WTC11 (cell line): ENCODE results near the gene TCTN2. TPM values are rescaled to one million over a fixed set of nuclear protein-coding genes. Genes with fewer than 3 reads are reported as not detected.

Experiments used
- ATAC-seq: fragments of 200-7000 bp; cut with Tn5 transposase; 2 replicates; pipeline ENCODE4 v1.10.0; 2021; ENCODE audit warnings: mild to moderate bottlenecking, moderate library complexity
- CTCF ChIA-PET: fragments of 300-600 bp; sonication (Branson Sonifier 250); formaldehyde crosslinking; loops from one replicate; lab custom pipeline; 2021; ENCODE audit warnings: antibody characterized with exemption; lab: Charles Lee
- POLR2A ChIA-PET: fragments of 350-600 bp; sonication (Branson Sonifier 250); formaldehyde crosslinking; loops from one replicate; lab custom pipeline; 2021; ENCODE audit warnings: antibody characterized with exemption; lab: Charles Lee
- DNase-seq: peaks from one replicate; pipeline ENCODE4 v3.0.0; 2021; ENCODE audit warnings: low spot score
- H3K27ac Mint-ChIP-seq: 2 replicates; pipeline ENCODE4 v1.8.0; 2021; ENCODE audit warnings: mixed read lengths
- H3K27me3 Mint-ChIP-seq: 2 replicates; pipeline ENCODE4 v1.8.0; 2021; ENCODE audit warnings: low read depth, mild to moderate bottlenecking, moderate library complexity, mixed read lengths
- H3K36me3 Mint-ChIP-seq: 2 replicates; pipeline ENCODE4 v1.8.0; 2021; ENCODE audit warnings: mixed read lengths
- H3K4me1 Mint-ChIP-seq: 2 replicates; pipeline ENCODE4 v1.8.0; 2022; ENCODE audit warnings: mixed read lengths
- H3K4me3 Mint-ChIP-seq: 2 replicates; pipeline ENCODE4 v1.8.0; 2021; ENCODE audit warnings: mild to moderate bottlenecking, moderate library complexity, mixed read lengths
- H3K9me3 Mint-ChIP-seq: 2 replicates; pipeline ENCODE4 v1.8.0; 2021; ENCODE audit warnings: mixed read lengths
- ATF1 ChIP-seq: sonication (generic); formaldehyde crosslinking; IDR thresholded peaks from 2 replicates; pipeline ENCODE4 v1.8.1; 2023; ENCODE audit warnings: mild to moderate bottlenecking, moderate library complexity, missing genetic modification reagents
- CDX4 ChIP-seq: fragments of 250-450 bp; sonication (Bioruptor Pico); IDR thresholded peaks from 2 replicates; pipeline ENCODE4 v1.9.0; 2021; ENCODE audit warnings: moderate library complexity, mild to moderate bottlenecking, inconsistent platforms, borderline replicate concordance
- CREB1 ChIP-seq: sonication (generic); formaldehyde crosslinking; IDR thresholded peaks from 2 replicates; pipeline ENCODE4 v1.8.0; 2023; ENCODE audit warnings: mild to moderate bottlenecking, missing genetic modification reagents
- ELF4 ChIP-seq: sonication (generic); formaldehyde crosslinking; IDR thresholded peaks from 2 replicates; pipeline ENCODE4 v1.8.1; 2022; ENCODE audit warnings: low read depth, mild to moderate bottlenecking, moderate library complexity, missing genetic modification reagents
- EMX1 ChIP-seq: fragments of 250-450 bp; sonication (Bioruptor Pico); IDR thresholded peaks from 2 replicates; pipeline ENCODE4 v1.8.0; 2021; ENCODE audit warnings: mild to moderate bottlenecking
- FOXJ3 ChIP-seq: sonication (generic); formaldehyde crosslinking; IDR thresholded peaks from 2 replicates; pipeline ENCODE4 v1.9.0; 2021; ENCODE audit warnings: missing genetic modification reagents, mild to moderate bottlenecking, borderline replicate concordance
- FOXK1 ChIP-seq: sonication (generic); formaldehyde crosslinking; IDR thresholded peaks from 2 replicates; pipeline ENCODE4 v1.8.0; 2022; ENCODE audit warnings: mild to moderate bottlenecking, moderate library complexity, missing genetic modification reagents
- FOXP1 ChIP-seq: sonication (generic); formaldehyde crosslinking; IDR thresholded peaks from 2 replicates; pipeline ENCODE4 v1.8.0; 2022; ENCODE audit warnings: missing genetic modification reagents, mild to moderate bottlenecking, moderate library complexity, borderline replicate concordance
- FOXP4 ChIP-seq: sonication (generic); formaldehyde crosslinking; IDR thresholded peaks from 2 replicates; pipeline ENCODE4 v1.8.0; 2022; ENCODE audit warnings: mild to moderate bottlenecking, missing genetic modification reagents
- GRHL2 ChIP-seq: fragments of 250-450 bp; sonication (Bioruptor Pico); IDR thresholded peaks from 2 replicates; pipeline ENCODE4 v1.8.0; 2022; ENCODE audit warnings: mild to moderate bottlenecking, moderate library complexity; ENCODE audit not compliant: insufficient replicate concordance, severe bottlenecking
- HMGA2 ChIP-seq: fragments of 250-450 bp; sonication (Bioruptor Pico); IDR thresholded peaks from 2 replicates; pipeline ENCODE4 v1.4.0; 2021; ENCODE audit warnings: mild to moderate bottlenecking, moderate library complexity
- KAT7 ChIP-seq: sonication (generic); formaldehyde crosslinking; IDR thresholded peaks from 2 replicates; pipeline ENCODE4 v1.8.1; 2023; ENCODE audit warnings: missing genetic modification reagents, mild to moderate bottlenecking, borderline replicate concordance
- MXD4 ChIP-seq: fragments of 250-450 bp; sonication (Bioruptor Pico); IDR thresholded peaks from 2 replicates; pipeline ENCODE4 v1.8.0; 2021; ENCODE audit warnings: mild to moderate bottlenecking, moderate library complexity, borderline replicate concordance
- MYBL2 ChIP-seq: sonication (generic); formaldehyde crosslinking; IDR thresholded peaks from 2 replicates; pipeline ENCODE4 v1.8.1; 2023; ENCODE audit warnings: mild to moderate bottlenecking, moderate library complexity, missing genetic modification reagents
- NR2C2 ChIP-seq: sonication (generic); formaldehyde crosslinking; IDR thresholded peaks from 2 replicates; pipeline ENCODE4 v1.8.0; 2022; ENCODE audit warnings: mild to moderate bottlenecking, missing genetic modification reagents
- TCF7 ChIP-seq: sonication (generic); formaldehyde crosslinking; IDR thresholded peaks from 2 replicates; pipeline ENCODE4 v1.8.0; 2022; ENCODE audit warnings: mild to moderate bottlenecking, low read depth, missing genetic modification reagents, moderate library complexity
- ZNF232 ChIP-seq: sonication (generic); formaldehyde crosslinking; IDR thresholded peaks from 2 replicates; pipeline ENCODE4 v1.8.0; 2022; ENCODE audit warnings: mild to moderate bottlenecking, missing genetic modification reagents
- ZNF416 ChIP-seq: fragments of 250-450 bp; sonication (Bioruptor Pico); IDR thresholded peaks from 2 replicates; pipeline ENCODE4 v1.9.0; 2021; ENCODE audit warnings: mild to moderate bottlenecking, inconsistent platforms
- total RNA-seq: library from RNA; stranded (reverse); gene quantifications from 3 replicates; pipeline ENCODE4 v1.2.3, GENCODE V29; 2021
- TF ChIP-seq, protein P1 (sequence below): sonication (generic); formaldehyde crosslinking; IDR thresholded peaks from 2 replicates; pipeline ENCODE4 v1.8.1; 2023; ENCODE audit warnings: mild to moderate bottlenecking, missing genetic modification reagents
- TF ChIP-seq, protein P2 (sequence below): sonication (generic); formaldehyde crosslinking; IDR thresholded peaks from 2 replicates; pipeline ENCODE4 v1.8.1; 2023; ENCODE audit warnings: mild to moderate bottlenecking, moderate library complexity, missing genetic modification reagents
- TF ChIP-seq, protein P3 (sequence below): sonication (generic); formaldehyde crosslinking; IDR thresholded peaks from 2 replicates; pipeline ENCODE4 v1.8.1; 2023; ENCODE audit warnings: mild to moderate bottlenecking, missing genetic modification reagents, moderate library complexity
- TF ChIP-seq, protein P4 (sequence below): fragments of 250-450 bp; sonication (Bioruptor Pico); IDR thresholded peaks from 2 replicates; pipeline ENCODE4 v1.8.0; 2021; ENCODE audit warnings: mild to moderate bottlenecking

The TCTN2 gene
- total RNA-seq, 1 experiment from 2014 or later = 6.2 TPM

- ChIA-PET CTCF (interaction anchor here (0.7 kb wide), 1 partner anchor 46 kb away, joined by 4 read pairs; no protein-coding TSS in a partner anchor), POLR2A (no interaction called here)
- DNase-seq = no peak
- Mint-ChIP-seq H3K36me3 (peaks cover 9% of the 10 kb centered on the region; the same call in 1 of the 2 replicates), H3K4me3 (no peak overlapping the region), H3K4me1 (no peaks in the 10 kb centered on the region), H3K27ac (no peak overlapping the region), H3K9me3 (no peaks in the 10 kb centered on the region), H3K27me3 (no peaks in the 10 kb centered on the region)
- TF ChIP-seq CDX4 (CRISPR knock-in tag) (no peak), GRHL2 (CRISPR knock-in tag) (no peak), HMGA2 (CRISPR knock-in tag) (no peak)
- no peak for ATAC-seq
Observed at GRCh38 chr12:123678981-123679380, 8.1 kb downstream of the TCTN2 start.

DNA sequence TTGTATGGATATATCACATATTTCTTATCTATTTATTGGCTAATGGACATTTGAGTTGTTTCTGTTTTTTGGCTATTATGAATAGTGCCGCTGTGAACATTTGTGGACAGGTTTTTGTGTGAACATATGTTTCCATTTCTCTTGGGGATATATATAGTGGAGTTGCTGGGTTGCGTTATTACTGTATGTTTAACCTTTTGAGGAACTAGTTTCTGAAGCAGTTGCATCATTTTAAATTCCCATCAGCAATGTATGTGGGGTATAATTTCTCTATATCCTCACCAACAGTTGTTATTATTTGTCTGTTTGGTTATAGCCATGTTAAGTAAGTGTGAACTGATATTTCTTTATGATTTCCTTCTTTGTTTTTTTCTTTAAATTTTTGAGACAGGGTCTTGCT lies 10.7 kb downstream of the TCTN2 start:
- ATAC-seq (no peak), DNase-seq (no peak)
- Mint-ChIP-seq H3K4me1 (no peaks in the 10 kb centered on the region), H3K36me3 (peaks cover 4% of the 10 kb centered on the region; the same call in 1 of the 2 replicates), H3K9me3 (no peaks in the 10 kb centered on the region), H3K4me3 (no peak overlapping the region), H3K27ac (no peak overlapping the region), H3K27me3 (no peaks in the 10 kb centered on the region)
- TF ChIP-seq ELF4 (CRISPR knock-in tag) (no peak), EMX1 (CRISPR knock-in tag) (no peak), MXD4 (CRISPR knock-in tag) (no peak), FOXP4 (CRISPR knock-in tag) (no peak), KAT7 (CRISPR knock-in tag) (no peak), NR2C2 (CRISPR knock-in tag) (no peak), ATF1 (CRISPR knock-in tag) (no peak), ZNF416 (CRISPR knock-in tag) (no peak)
- TF ChIP-seq, protein P1, sequence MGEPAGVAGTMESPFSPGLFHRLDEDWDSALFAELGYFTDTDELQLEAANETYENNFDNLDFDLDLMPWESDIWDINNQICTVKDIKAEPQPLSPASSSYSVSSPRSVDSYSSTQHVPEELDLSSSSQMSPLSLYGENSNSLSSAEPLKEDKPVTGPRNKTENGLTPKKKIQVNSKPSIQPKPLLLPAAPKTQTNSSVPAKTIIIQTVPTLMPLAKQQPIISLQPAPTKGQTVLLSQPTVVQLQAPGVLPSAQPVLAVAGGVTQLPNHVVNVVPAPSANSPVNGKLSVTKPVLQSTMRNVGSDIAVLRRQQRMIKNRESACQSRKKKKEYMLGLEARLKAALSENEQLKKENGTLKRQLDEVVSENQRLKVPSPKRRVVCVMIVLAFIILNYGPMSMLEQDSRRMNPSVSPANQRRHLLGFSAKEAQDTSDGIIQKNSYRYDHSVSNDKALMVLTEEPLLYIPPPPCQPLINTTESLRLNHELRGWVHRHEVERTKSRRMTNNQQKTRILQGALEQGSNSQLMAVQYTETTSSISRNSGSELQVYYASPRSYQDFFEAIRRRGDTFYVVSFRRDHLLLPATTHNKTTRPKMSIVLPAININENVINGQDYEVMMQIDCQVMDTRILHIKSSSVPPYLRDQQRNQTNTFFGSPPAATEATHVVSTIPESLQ (CRISPR knock-in tag) = no peak
- TF ChIP-seq, protein P2, sequence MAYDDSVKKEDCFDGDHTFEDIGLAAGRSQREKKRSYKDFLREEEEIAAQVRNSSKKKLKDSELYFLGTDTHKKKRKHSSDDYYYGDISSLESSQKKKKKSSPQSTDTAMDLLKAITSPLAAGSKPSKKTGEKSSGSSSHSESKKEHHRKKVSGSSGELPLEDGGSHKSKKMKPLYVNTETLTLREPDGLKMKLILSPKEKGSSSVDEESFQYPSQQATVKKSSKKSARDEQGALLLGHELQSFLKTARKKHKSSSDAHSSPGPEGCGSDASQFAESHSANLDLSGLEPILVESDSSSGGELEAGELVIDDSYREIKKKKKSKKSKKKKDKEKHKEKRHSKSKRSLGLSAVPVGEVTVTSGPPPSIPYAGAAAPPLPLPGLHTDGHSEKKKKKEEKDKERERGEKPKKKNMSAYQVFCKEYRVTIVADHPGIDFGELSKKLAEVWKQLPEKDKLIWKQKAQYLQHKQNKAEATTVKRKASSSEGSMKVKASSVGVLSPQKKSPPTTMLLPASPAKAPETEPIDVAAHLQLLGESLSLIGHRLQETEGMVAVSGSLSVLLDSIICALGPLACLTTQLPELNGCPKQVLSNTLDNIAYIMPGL = no peak
- CTCF ChIA-PET = no interaction called here
- POLR2A ChIA-PET = no interaction called here

- H3K36me3 Mint-ChIP-seq = peaks cover 4% of the 10 kb centered on the region; the same call in 1 of the 2 replicates
- POLR2A ChIA-PET = no interaction called here
- no peaks in the 10 kb centered on the region for H3K4me1 Mint-ChIP-seq
- DNase-seq (no peak), ATAC-seq (no peak)
- no peak overlapping the region for H3K27ac Mint-ChIP-seq
- H3K9me3 Mint-ChIP-seq = no peaks in the 10 kb centered on the region
- no peaks in the 10 kb centered on the region for H3K27me3 Mint-ChIP-seq
- H3K4me3 Mint-ChIP-seq = no peak overlapping the region
- CTCF ChIA-PET = no interaction called here
- TF ChIP-seq, protein P3, sequence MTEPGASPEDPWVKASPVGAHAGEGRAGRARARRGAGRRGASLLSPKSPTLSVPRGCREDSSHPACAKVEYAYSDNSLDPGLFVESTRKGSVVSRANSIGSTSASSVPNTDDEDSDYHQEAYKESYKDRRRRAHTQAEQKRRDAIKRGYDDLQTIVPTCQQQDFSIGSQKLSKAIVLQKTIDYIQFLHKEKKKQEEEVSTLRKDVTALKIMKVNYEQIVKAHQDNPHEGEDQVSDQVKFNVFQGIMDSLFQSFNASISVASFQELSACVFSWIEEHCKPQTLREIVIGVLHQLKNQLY (CRISPR knock-in tag) = no peak
- no peak for TF ChIP-seq ATF1 (CRISPR knock-in tag)
- TF ChIP-seq CREB1 (CRISPR knock-in tag) = no peak
- TF ChIP-seq, protein P4, sequence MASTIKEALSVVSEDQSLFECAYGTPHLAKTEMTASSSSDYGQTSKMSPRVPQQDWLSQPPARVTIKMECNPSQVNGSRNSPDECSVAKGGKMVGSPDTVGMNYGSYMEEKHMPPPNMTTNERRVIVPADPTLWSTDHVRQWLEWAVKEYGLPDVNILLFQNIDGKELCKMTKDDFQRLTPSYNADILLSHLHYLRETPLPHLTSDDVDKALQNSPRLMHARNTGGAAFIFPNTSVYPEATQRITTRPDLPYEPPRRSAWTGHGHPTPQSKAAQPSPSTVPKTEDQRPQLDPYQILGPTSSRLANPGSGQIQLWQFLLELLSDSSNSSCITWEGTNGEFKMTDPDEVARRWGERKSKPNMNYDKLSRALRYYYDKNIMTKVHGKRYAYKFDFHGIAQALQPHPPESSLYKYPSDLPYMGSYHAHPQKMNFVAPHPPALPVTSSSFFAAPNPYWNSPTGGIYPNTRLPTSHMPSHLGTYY (CRISPR knock-in tag) = no peak
- TF ChIP-seq FOXK1 = no peak
- no peak for TF ChIP-seq TCF7
- no peak for TF ChIP-seq FOXP1 (CRISPR knock-in tag)
- no peak for TF ChIP-seq FOXJ3
- no peak for TF ChIP-seq ZNF232 (CRISPR knock-in tag)
- no peak for TF ChIP-seq MYBL2
- no peak for TF ChIP-seq EMX1 (CRISPR knock-in tag)
Observed at GRCh38 chr12:123683964-123684363, 13.1 kb downstream of the TCTN2 start.
